ENCODE measurements around the gene SLC6A7. TPM values are rescaled to one million over a fixed set of nuclear protein-coding genes. Genes with fewer than 3 reads are reported as not detected.

Gene SLC6A7
- total RNA-seq, 4 donors from 2014 or later = not detected

DNA sequence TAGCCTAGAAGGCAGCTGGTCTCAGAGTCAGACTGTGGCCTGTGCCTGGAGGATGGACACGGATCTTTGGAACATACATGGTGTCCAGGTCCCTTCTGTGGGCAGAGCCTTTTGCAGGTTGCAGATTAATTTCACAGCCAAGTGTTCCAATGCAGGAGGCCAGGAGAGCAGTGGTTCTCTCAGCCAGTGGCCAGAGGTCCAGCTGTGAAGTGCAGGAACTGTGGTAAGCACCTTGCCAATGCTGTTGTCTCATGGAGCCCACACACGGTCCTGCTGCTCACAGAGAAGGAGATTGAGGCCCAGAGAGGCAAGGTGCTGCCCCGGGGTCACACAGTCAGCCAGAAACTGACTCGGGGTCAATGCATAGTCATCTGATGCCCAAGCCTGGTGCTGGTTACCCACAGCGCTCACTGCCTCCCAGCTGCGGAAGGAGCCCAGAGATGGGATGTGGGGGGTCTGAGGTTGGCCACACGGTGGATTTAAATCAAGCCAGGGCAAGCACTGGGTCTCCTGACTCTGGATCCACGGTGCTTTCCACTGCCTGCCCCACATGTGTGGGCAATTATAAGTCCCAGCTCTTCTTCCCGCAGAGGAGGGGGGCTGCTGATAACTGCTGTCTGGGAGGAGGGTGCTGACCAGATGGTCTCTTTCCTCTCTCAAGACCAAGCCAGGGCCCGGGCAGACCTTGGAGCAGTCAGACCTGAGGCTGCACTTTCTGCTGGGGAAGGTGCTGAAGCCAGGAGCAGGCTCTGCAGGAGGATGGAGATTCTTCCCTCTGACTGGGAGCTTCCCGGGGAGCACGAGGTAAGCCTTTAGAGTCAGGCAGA lies 37.0 kb upstream of the SLC6A7 start:
- TF ChIP-seq EP300 (IDR thresholded peaks at IDR 0.05) = no peak
- TF ChIP-seq POLR2AphosphoS5 (IDR thresholded peaks at IDR 0.05) = no peak
- TF ChIP-seq, protein P1, sequence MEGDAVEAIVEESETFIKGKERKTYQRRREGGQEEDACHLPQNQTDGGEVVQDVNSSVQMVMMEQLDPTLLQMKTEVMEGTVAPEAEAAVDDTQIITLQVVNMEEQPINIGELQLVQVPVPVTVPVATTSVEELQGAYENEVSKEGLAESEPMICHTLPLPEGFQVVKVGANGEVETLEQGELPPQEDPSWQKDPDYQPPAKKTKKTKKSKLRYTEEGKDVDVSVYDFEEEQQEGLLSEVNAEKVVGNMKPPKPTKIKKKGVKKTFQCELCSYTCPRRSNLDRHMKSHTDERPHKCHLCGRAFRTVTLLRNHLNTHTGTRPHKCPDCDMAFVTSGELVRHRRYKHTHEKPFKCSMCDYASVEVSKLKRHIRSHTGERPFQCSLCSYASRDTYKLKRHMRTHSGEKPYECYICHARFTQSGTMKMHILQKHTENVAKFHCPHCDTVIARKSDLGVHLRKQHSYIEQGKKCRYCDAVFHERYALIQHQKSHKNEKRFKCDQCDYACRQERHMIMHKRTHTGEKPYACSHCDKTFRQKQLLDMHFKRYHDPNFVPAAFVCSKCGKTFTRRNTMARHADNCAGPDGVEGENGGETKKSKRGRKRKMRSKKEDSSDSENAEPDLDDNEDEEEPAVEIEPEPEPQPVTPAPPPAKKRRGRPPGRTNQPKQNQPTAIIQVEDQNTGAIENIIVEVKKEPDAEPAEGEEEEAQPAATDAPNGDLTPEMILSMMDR (IDR thresholded peaks at IDR 0.05) = no peak
- TF ChIP-seq POLR2A (IDR thresholded peaks at IDR 0.05; ENCODE audit: low read depth) = no peak
- Histone ChIP-seq H3K27me3 (no peaks in the 10 kb centered on the region), H3K36me3 (peaks cover 0 to 12% (median 4%) of the 10 kb centered on the region in 4 donors), H3K4me3 (peak overlapping the region; percentile 60 to 67 (median 62)), H3K4me1 (peaks cover 19 to 95% (median 94%) of the 10 kb centered on the region in 4 donors), H3K27ac (replicated peaks in 1 of 4) (peak overlapping the region; percentile 85 to 90 (median 88)), H3K9me3 (no peaks in the 10 kb centered on the region)
- WGBS = 34% methylated on average over 7 of the region's 12 CpGs
- DNase-seq (ENCODE audit: extremely low spot score) = no peak
- intact Hi-C loops (cut with DNase I) = no loop called here

DNA sequence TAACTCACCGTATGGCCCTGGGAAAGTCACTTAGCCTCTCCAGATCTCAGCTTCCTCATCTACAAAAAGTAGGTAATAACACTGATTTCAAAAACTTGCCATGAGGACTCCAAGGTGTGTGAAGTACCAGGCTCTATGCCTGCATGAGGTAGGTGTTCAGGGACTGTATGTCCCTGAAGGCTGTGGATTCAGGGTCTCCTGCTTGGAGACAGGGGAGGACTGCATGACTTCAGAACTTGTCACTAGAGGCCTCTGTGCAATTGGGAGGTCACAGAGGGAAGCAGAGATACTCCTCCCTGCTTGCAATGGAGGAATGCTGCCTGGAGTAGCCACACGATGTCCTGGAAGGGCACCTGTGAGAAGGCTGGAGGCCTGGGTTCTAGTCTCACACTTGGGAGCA lies 36.4 kb upstream of the SLC6A7 start:
- peak overlapping the region; percentile 60 to 67 (median 62) for H3K4me3 ChIP-seq
- H3K27ac ChIP-seq (replicated peaks in 1 of 4) = peak overlapping the region; percentile 85 to 90 (median 88)
- H3K4me1 ChIP-seq = peaks cover 23 to 95% (median 94%) of the 10 kb centered on the region in 4 donors
- no peaks in the 10 kb centered on the region for H3K9me3 ChIP-seq
- DNase-seq (ENCODE audit: extremely low spot score) = no peak
- peaks cover 0 to 12% (median 3%) of the 10 kb centered on the region in 4 donors for H3K36me3 ChIP-seq
- no peaks in the 10 kb centered on the region for H3K27me3 ChIP-seq
- TF ChIP-seq POLR2A (IDR thresholded peaks at IDR 0.05; ENCODE audit: low read depth) = no peak
- TF ChIP-seq, protein P1 (IDR thresholded peaks at IDR 0.05) = no peak
- no peak for TF ChIP-seq POLR2AphosphoS5 (IDR thresholded peaks at IDR 0.05)
- TF ChIP-seq EP300 (IDR thresholded peaks at IDR 0.05) = no peak
- 80% methylated on average over 1 of the region's 2 CpGs for WGBS
- intact Hi-C loops (cut with DNase I) = no loop called here

DNA sequence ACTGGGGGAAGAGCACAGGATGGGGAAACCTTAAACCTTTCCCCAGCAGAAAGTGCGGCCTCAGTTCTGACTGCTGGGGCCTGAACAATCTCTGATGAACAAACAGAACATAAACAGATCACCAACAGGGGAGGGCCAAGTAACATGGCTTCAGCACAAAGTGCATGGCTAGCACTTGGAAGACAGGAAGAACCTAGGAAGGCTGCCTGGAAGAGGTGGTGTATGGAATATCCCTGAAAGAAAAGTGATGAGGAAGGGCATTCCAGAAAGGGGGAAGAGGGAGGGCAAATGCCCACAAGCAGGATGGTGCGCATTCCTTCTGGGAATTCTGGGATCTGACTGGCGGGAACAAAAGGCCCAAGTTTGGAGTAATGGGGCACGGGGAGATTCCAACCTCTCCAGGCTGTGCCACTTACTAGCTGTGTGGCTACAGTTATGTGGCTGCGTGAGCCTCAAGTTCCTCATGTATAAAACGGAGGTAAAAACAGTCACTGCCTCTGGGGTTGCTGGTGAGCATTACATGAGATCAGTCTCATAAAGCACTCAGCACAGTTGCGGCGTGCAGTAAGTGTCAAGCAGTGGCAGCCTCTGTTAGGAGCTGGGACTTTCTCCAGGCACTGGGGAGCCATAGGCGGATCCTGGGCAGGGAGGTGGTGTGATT lies 35.8 kb upstream of the SLC6A7 start:
- peaks cover 19 to 96% (median 94%) of the 10 kb centered on the region in 4 donors for H3K4me1 ChIP-seq
- no peak for DNase-seq (ENCODE audit: extremely low spot score)
- 41% methylated on average over 9 of the region's 9 CpGs for WGBS

DNA sequence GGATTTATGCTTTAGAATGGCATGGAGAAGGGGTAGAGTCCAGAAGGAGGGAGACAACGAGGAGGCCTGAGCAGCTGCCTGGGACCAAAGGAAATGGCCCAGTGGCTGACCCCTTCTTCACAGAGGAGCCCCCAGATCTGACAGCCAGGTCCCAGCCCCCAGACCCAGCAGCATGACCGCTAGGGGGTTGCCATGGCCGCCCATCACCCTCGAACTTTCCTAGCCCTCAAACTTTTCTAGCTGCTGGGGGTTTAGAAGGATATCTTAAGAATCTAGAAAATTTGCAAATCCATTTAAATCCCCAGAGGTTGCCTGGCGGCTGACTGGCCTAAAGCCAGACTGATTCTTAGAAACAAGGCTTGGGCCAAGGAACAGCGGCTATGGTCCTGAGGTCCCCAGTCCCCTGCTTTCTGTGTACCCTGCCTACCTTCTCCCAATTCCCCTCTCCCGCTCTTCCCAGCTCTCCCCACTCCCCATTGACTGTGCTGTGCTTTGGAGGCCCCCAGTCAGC lies 35.2 kb upstream of the SLC6A7 start:
- Histone ChIP-seq H3K36me3 (peaks cover 0 to 12% (median 2%) of the 10 kb centered on the region in 4 donors), H3K4me3 (peak overlapping the region; percentile 60 to 67 (median 62)), H3K9me3 (no peaks in the 10 kb centered on the region), H3K27me3 (no peaks in the 10 kb centered on the region), H3K4me1 (peaks cover 19 to 93% (median 92%) of the 10 kb centered on the region in 4 donors), H3K27ac (replicated peaks in 1 of 4) (peak overlapping the region; percentile 85 to 90 (median 88))
- WGBS = 26% methylated on average over 5 of the region's 7 CpGs
- TF ChIP-seq POLR2A (IDR thresholded peaks at IDR 0.05; ENCODE audit: low read depth) (no peak), POLR2AphosphoS5 (IDR thresholded peaks at IDR 0.05) (no peak), EP300 (IDR thresholded peaks at IDR 0.05) (no peak)
- DNase-seq (ENCODE audit: extremely low spot score) = no peak
- intact Hi-C loops (cut with DNase I) = no loop called here

More for the DNA sequence above, 35.8 kb upstream of the SLC6A7 start:
- no peaks in the 10 kb centered on the region for H3K27me3 ChIP-seq
- peaks cover 0 to 12% (median 2%) of the 10 kb centered on the region in 4 donors for H3K36me3 ChIP-seq
- TF ChIP-seq POLR2AphosphoS5 (IDR thresholded peaks at IDR 0.05) (peak in 1 of 2 donors; percentile 71), POLR2A (IDR thresholded peaks at IDR 0.05; ENCODE audit: low read depth) (no peak)
- TF ChIP-seq, protein P1 (IDR thresholded peaks at IDR 0.05) = peak in 1 of 3 experiments; percentile 13
- H3K9me3 ChIP-seq = no peaks in the 10 kb centered on the region
- peak overlapping the region; percentile 85 to 90 (median 88) for H3K27ac ChIP-seq (replicated peaks in 1 of 4)
- intact Hi-C loops (cut with DNase I) = no loop called here
- H3K4me3 ChIP-seq = peak overlapping the region; percentile 60 to 67 (median 62)
